Loucy (cell line): ENCODE measurements around the gene ANKRD13B.

Experiments used
- H2AFZ ChIP-seq: fragments of 200-600 bp; sonication (generic); 2 replicates; pipeline ENCODE4 v1.6.0; 2016; ENCODE audit warnings: antibody characterized with exemption, mild to moderate bottlenecking, low read length, moderate library complexity
- H3F3A ChIP-seq: fragments of 200-600 bp; 2 replicates; pipeline ENCODE4 v1.6.0; 2016; ENCODE audit warnings: antibody characterized with exemption, low read depth, mild to moderate bottlenecking
- H3K27me3 ChIP-seq: fragments of 200-600 bp; sonication (generic); 2 replicates; pipeline ENCODE4 v1.6.1; 2014; ENCODE audit warnings: low read length, mild to moderate bottlenecking; ENCODE audit not compliant: insufficient read depth, poor library complexity, severe bottlenecking
- H3K36me3 ChIP-seq: fragments of 200-600 bp; sonication (generic); 2 replicates; pipeline ENCODE4 v1.6.1; 2016; ENCODE audit warnings: low read length; ENCODE audit not compliant: insufficient read depth
- H3K4me1 ChIP-seq: fragments of 200-600 bp; sonication (generic); 2 replicates; pipeline ENCODE4 v1.5.1; 2014; ENCODE audit warnings: low read length, mild to moderate bottlenecking; ENCODE audit not compliant: insufficient read depth, poor library complexity, severe bottlenecking
- H3K4me2 ChIP-seq: fragments of 200-600 bp; sonication (generic); 2 replicates; pipeline ENCODE4 v1.6.0; 2014; ENCODE audit warnings: antibody characterized with exemption, low read length, low read depth, mild to moderate bottlenecking; ENCODE audit not compliant: poor library complexity, severe bottlenecking
- H3K4me3 ChIP-seq: fragments of 200-600 bp; sonication (generic); 2 replicates; pipeline ENCODE4 v1.5.1; 2014; ENCODE audit warnings: low read length, mild to moderate bottlenecking, mixed read lengths; ENCODE audit not compliant: poor library complexity, severe bottlenecking
- H3K79me2 ChIP-seq: fragments of 200-600 bp; sonication (generic); 2 replicates; pipeline ENCODE4 v1.6.1; 2014; ENCODE audit warnings: low read length; ENCODE audit not compliant: insufficient read depth
- H3K9ac ChIP-seq: fragments of 200-600 bp; sonication (generic); 2 replicates; pipeline ENCODE4 v1.6.0; 2014; ENCODE audit warnings: mild to moderate bottlenecking, low read depth, low read length, moderate library complexity; ENCODE audit not compliant: poor library complexity, severe bottlenecking
- H3K9me2 ChIP-seq: fragments of 200-600 bp; sonication (generic); replicated peaks from 2 replicates; pipeline ENCODE4 v1.6.1; 2016; ENCODE audit warnings: low read depth, low read length, mixed read lengths
- H3K9me3 ChIP-seq: fragments of 200-600 bp; sonication (generic); 2 replicates; pipeline ENCODE4 v1.6.1; 2014; ENCODE audit warnings: mild to moderate bottlenecking, antibody characterized with exemption, low read length, low read depth; ENCODE audit not compliant: insufficient read depth
- H4K20me1 ChIP-seq: fragments of 200-600 bp; sonication (generic); 2 replicates; pipeline ENCODE4 v1.6.0; 2014; ENCODE audit warnings: antibody characterized with exemption, low read length, mild to moderate bottlenecking; ENCODE audit not compliant: insufficient read depth, poor library complexity, severe bottlenecking
- CTCF ChIP-seq: fragments of 200-600 bp; sonication (generic); conservative IDR thresholded peaks from 2 replicates; pipeline ENCODE4 v1.5.1; 2014; ENCODE audit warnings: mild to moderate bottlenecking, antibody characterized with exemption, low read length
- EZH2phosphoT487 ChIP-seq: fragments of 200-600 bp; IDR thresholded peaks from 2 replicates; pipeline ENCODE4 v1.6.1; 2018; ENCODE audit warnings: antibody characterized with exemption, mild to moderate bottlenecking, moderate library complexity, borderline replicate concordance

ANKRD13B gene

GRCh38 chr17:29663155-29663554, 70.2 kb downstream of the ANKRD13B start:
- no peak overlapping the region for H3K4me2 ChIP-seq
- no peaks in the 10 kb centered on the region for H3K9me3 ChIP-seq
- peaks cover 50% of the 10 kb centered on the region; the same call in 1 of the 2 replicates for H3K36me3 ChIP-seq
- no peaks in the 10 kb centered on the region for H3K9me2 ChIP-seq
- H3K4me1 ChIP-seq = peaks cover 25% of the 10 kb centered on the region
- 0 out of 2 replicates have a peak, but pooled peaks cover 2% of the 10 kb centered on the region for H3K79me2 ChIP-seq
- no peak overlapping the region for H3K9ac ChIP-seq
- no peaks in the 10 kb centered on the region for H3K27me3 ChIP-seq
- no peaks in the 10 kb centered on the region for H4K20me1 ChIP-seq
- no peak overlapping the region for H3K4me3 ChIP-seq
- no peak overlapping the region for H2AFZ ChIP-seq
- TF ChIP-seq CTCF (no peak), EZH2phosphoT487 (no peak)
- no peaks in the 10 kb centered on the region; the same call in 1 of the 2 replicates for H3F3A ChIP-seq
